GM23338 (cell line): ENCODE results near the gene CEP19. TPM values are rescaled to one million over a fixed set of nuclear protein-coding genes. Genes with fewer than 3 reads are reported as not detected.

ENCODE experiments used
- ATAC-seq: fragments of 200-7000 bp; cut with Tn5 transposase; 3 replicates; pipeline ENCODE4 v1.9.1; 2020
- DNase-seq: peaks from one replicate; pipeline ENCODE4 v3.0.0-alpha.2; 2015; ENCODE audit warnings: low spot score
- H2AFZ ChIP-seq: fragments of 200-600 bp; sonication (generic); 2 replicates; pipeline ENCODE4 v1.8.0; 2016; ENCODE audit warnings: antibody characterized with exemption, mild to moderate bottlenecking, moderate library complexity
- H3F3A ChIP-seq: fragments of 200-600 bp; sonication (generic); replicated peaks from 2 replicates; pipeline ENCODE4 v1.8.0; 2017; ENCODE audit warnings: antibody characterized with exemption, mixed run types, low read depth
- H3K27ac ChIP-seq: fragments of 200-600 bp; sonication (generic); 2 replicates; pipeline ENCODE4 v1.6.1; 2016; ENCODE audit warnings: low read depth
- H3K27me3 ChIP-seq: fragments of 200-600 bp; sonication (generic); 2 replicates; pipeline ENCODE4 v1.8.0; 2016; ENCODE audit warnings: mild to moderate bottlenecking, mixed run types, moderate library complexity; ENCODE audit not compliant: insufficient read depth
- H3K36me3 ChIP-seq: fragments of 200-600 bp; sonication (generic); 2 replicates; pipeline ENCODE4 v1.8.0; 2016; ENCODE audit warnings: mild to moderate bottlenecking; ENCODE audit not compliant: insufficient read depth
- H3K4me1 ChIP-seq: fragments of 200-600 bp; sonication (generic); 2 replicates; pipeline ENCODE4 v1.8.0; 2016; ENCODE audit warnings: mild to moderate bottlenecking, moderate library complexity; ENCODE audit not compliant: insufficient read depth
- H3K4me2 ChIP-seq: fragments of 200-600 bp; sonication (generic); 2 replicates; pipeline ENCODE4 v1.7.1; 2017; ENCODE audit warnings: mixed run types
- H3K4me3 ChIP-seq: fragments of 200-600 bp; sonication (generic); 2 replicates; pipeline ENCODE4 v1.6.1; 2016; ENCODE audit warnings: mixed run types
- H3K79me2 ChIP-seq: fragments of 200-600 bp; sonication (generic); replicated peaks from 2 replicates; pipeline ENCODE4 v1.8.0; 2017; ENCODE audit warnings: mild to moderate bottlenecking; ENCODE audit not compliant: insufficient read depth
- H3K9me2 ChIP-seq: fragments of 200-600 bp; sonication (generic); 2 replicates; pipeline ENCODE4 v1.8.0; 2017; ENCODE audit not compliant: insufficient read depth
- H4K20me1 ChIP-seq: fragments of 200-600 bp; sonication (generic); replicated peaks from 2 replicates; pipeline ENCODE4 v1.8.0; 2017; ENCODE audit warnings: mild to moderate bottlenecking; ENCODE audit not compliant: insufficient read depth
- H3K27ac Mint-ChIP-seq: 2 replicates; pipeline ENCODE4 v1.8.0; 2020; ENCODE audit warnings: inconsistent platforms, mild to moderate bottlenecking, moderate library complexity, mixed read lengths
- H3K27me3 Mint-ChIP-seq: 3 replicates; pipeline ENCODE4 v1.8.0; 2022; ENCODE audit warnings: low read depth, mild to moderate bottlenecking, moderate library complexity, mixed read lengths, inconsistent platforms; ENCODE audit not compliant: insufficient read depth, poor library complexity
- H3K36me3 Mint-ChIP-seq: 3 replicates; pipeline ENCODE4 v1.8.0; 2021; ENCODE audit warnings: low read depth, mild to moderate bottlenecking, inconsistent platforms, moderate library complexity, mixed read lengths
- H3K4me1 Mint-ChIP-seq: 3 replicates; pipeline ENCODE4 v1.8.0; 2020; ENCODE audit warnings: mild to moderate bottlenecking, inconsistent platforms, mixed read lengths
- H3K4me3 Mint-ChIP-seq: 3 replicates; pipeline ENCODE4 v1.8.0; 2021; ENCODE audit warnings: moderate library complexity, mild to moderate bottlenecking, inconsistent platforms, mixed read lengths
- H3K9me3 Mint-ChIP-seq: 3 replicates; pipeline ENCODE4 v1.8.0; 2020; ENCODE audit warnings: moderate library complexity, mild to moderate bottlenecking, inconsistent platforms, mixed read lengths
- CREB1 ChIP-seq: fragments of 250-450 bp; sonication (Bioruptor Pico); IDR thresholded peaks from 2 replicates; pipeline ENCODE4 v1.5.0; 2020; ENCODE audit warnings: low read depth, mild to moderate bottlenecking, moderate library complexity
- CTCF ChIP-seq, 2 experiments: fragments of 200-600 bp in 1 of 2; sonication (generic) in 1 of 2; conservative IDR thresholded peaks; 2 replicates each; pipeline versions ENCODE4 v1.5.1 to v1.6.1; 2016 to 2017; ENCODE audit warnings: antibody characterized with exemption in 2 of 2, low read depth in 2 of 2, mild to moderate bottlenecking in 2 of 2, moderate library complexity in 1 of 2
- ETS1 ChIP-seq: IDR thresholded peaks from 2 replicates; pipeline ENCODE4 v1.6.1; 2016; ENCODE audit warnings: antibody characterized with exemption
- EZH2 ChIP-seq: fragments of 200-600 bp; sonication (generic); IDR thresholded peaks from one replicate; pipeline ENCODE4 v1.8.0; 2017; ENCODE audit warnings: antibody characterized with exemption, mild to moderate bottlenecking, low read depth; ENCODE audit not compliant: unreplicated experiment
- EZH2phosphoT487 ChIP-seq: fragments of 200-600 bp; sonication (generic); IDR thresholded peaks from one replicate; pipeline ENCODE4 v1.8.1; 2018; ENCODE audit warnings: antibody characterized with exemption; ENCODE audit not compliant: unreplicated experiment
- POLR2AphosphoS5 ChIP-seq: IDR thresholded peaks from 2 replicates; pipeline ENCODE4 v1.6.1; 2016; ENCODE audit warnings: antibody characterized with exemption, low read depth
- ZNF114 ChIP-seq: fragments of 250-450 bp; sonication (Bioruptor Pico); IDR thresholded peaks from 2 replicates; pipeline ENCODE4 v1.5.0; 2020; ENCODE audit warnings: mild to moderate bottlenecking, moderate library complexity
- ZNF462 ChIP-seq: fragments of 250-450 bp; sonication (Bioruptor Pico); IDR thresholded peaks from 2 replicates; pipeline ENCODE4 v1.5.0; 2020; ENCODE audit warnings: mild to moderate bottlenecking, moderate library complexity
- polyA plus RNA-seq: library from polyadenylated mRNA; unstranded; fragments of >200 nt; fragmentation: Nextera tagmentation; extraction: Ambion mirVana; gene quantifications from 2 replicates; pipeline ENCODE4 v1.2.1, GENCODE V29; 2016
- total RNA-seq: library from RNA; depleted of rRNA; stranded (reverse); fragments of >200 nt; shearing (Covaris generic); gene quantifications from 2 replicates; pipeline ENCODE4 v1.2.3, GENCODE V29; 2014

Gene CEP19
- total and polyA plus RNA-seq, 2 experiments from 2014 or later: 1.6 to 2.5 TPM

GRCh38 chr3:196697270-196697669 is 14.8 kb downstream of the CEP19 start (continued):
- TF ChIP-seq ZNF462 (CRISPR knock-in tag) (no peak), ZNF114 (CRISPR knock-in tag) (no peak), POLR2AphosphoS5 (no peak), CREB1 (CRISPR knock-in tag) (no peak), CTCF (conservative IDR thresholded peaks at IDR 0.05; ENCODE audit: low read depth in 2 of 2) (no peak), EZH2 (no peak), EZH2phosphoT487 (no peak)

GRCh38 chr3:196695849-196696226 is 16.2 kb downstream of the CEP19 start:
- H2AFZ ChIP-seq: no peak overlapping the region
- no peaks in the 10 kb centered on the region for H3K79me2 ChIP-seq
- H4K20me1 ChIP-seq: no peaks in the 10 kb centered on the region
- H3K4me1 ChIP-seq: no peaks in the 10 kb centered on the region
- no peak overlapping the region for H3K4me3 ChIP-seq
- peaks cover 6% of the 10 kb centered on the region; the same call in 1 of the 2 replicates for H3F3A ChIP-seq
- H3K36me3 ChIP-seq: no peaks in the 10 kb centered on the region
- Mint-ChIP-seq H3K27me3 (peaks cover 1% of the 10 kb centered on the region), H3K4me3 (no peak overlapping the region), H3K27ac (no peak overlapping the region), H3K9me3 (no peaks in the 10 kb centered on the region), H3K36me3 (no peaks in the 10 kb centered on the region), H3K4me1 (no peaks in the 10 kb centered on the region)
- no peaks in the 10 kb centered on the region for H3K9me2 ChIP-seq
- no peak overlapping the region for H3K4me2 ChIP-seq
- ATAC-seq (no peak), DNase-seq (no peak)
- H3K27ac ChIP-seq: no peak overlapping the region
- no peaks in the 10 kb centered on the region for H3K27me3 ChIP-seq
- TF ChIP-seq ETS1 (no peak), EZH2 (no peak)
